A549 (cell line): ENCODE data around the gene MBD1. TPM values are rescaled to one million over a fixed set of nuclear protein-coding genes. Genes with fewer than 3 reads are reported as not detected.

Experiments
- ATAC-seq, 2 experiments: fragments of 200-7000 bp in 1 of 2; fragments of >200 bp in 1 of 2; cut with Nextera tagmentation in 1 of 2; cut with Tn5 transposase in 1 of 2; 3 replicates each; pipeline versions ENCODE4 v1.8.0 to v1.9.1; 2018 to 2020; ENCODE audit warnings: mild to moderate bottlenecking in 1 of 2, moderate library complexity in 1 of 2
- CTCF ChIA-PET: fragments of 300-600 bp; sonication (Branson Sonifier 250); formaldehyde crosslinking; extraction: SDS; loops from one replicate; lab custom pipeline; 2021; ENCODE audit warnings: antibody characterized with exemption, inconsistent platforms; lab: Yijun Ruan, JAX
- POLR2A ChIA-PET: fragments of 350-600 bp; formaldehyde crosslinking; extraction: SDS; loops from one replicate; lab custom pipeline; 2021; ENCODE audit warnings: antibody characterized with exemption, inconsistent platforms; lab: Yijun Ruan, JAX
- DNase-seq, 2 experiments: peaks; one replicate each; pipeline versions ENCODE4 v3.0.0 to v3.0.0-alpha.2; 2011 to 2016; ENCODE audit warnings: low read depth in 1 of 2, low spot score in 1 of 2
- FAIRE-seq: peaks from 2 replicates; lab custom pipeline; 2011; peaks lifted over from hg19 to GRCh38; lab: Jason Lieb, UNC
- H3K27ac ChIP-seq, 2 experiments: fragments of >200 bp; sonication (Bioruptor Twin); formaldehyde crosslinking; 3 replicates each; pipeline ENCODE4 v1.5.1; 2016 to 2017
- H3K4me1 ChIP-seq: fragments of >200 bp; sonication (Bioruptor Twin); formaldehyde crosslinking; 3 replicates; pipeline ENCODE4 v1.6.1; 2016
- H3K4me2 ChIP-seq: fragments of >200 bp; sonication (Bioruptor Twin); formaldehyde crosslinking; 3 replicates; pipeline ENCODE4 v1.6.1; 2016
- H3K4me3 ChIP-seq: fragments of >200 bp; sonication (Bioruptor Twin); formaldehyde crosslinking; 3 replicates; pipeline ENCODE4 v1.5.1; 2016
- H3K9me3 ChIP-seq: fragments of >200 bp; sonication (Bioruptor Twin); formaldehyde crosslinking; 3 replicates; pipeline ENCODE4 v1.6.1; 2016
- BCL3 ChIP-seq: fragments of >200 bp; sonication (Bioruptor Twin); formaldehyde crosslinking; IDR thresholded peaks from 3 replicates; pipeline ENCODE4 v1.6.1; 2016
- CHD2 ChIP-seq: fragments of 150-350 bp; IDR thresholded peaks from 2 replicates; pipeline ENCODE4 v1.6.1; 2014; ENCODE audit warnings: low read length; ENCODE audit not compliant: partially characterized antibody
- ESRRA ChIP-seq: fragments of 150-350 bp; IDR thresholded peaks from 2 replicates; pipeline ENCODE4 v1.6.1; 2014; ENCODE audit warnings: mild to moderate bottlenecking, low read length, borderline replicate concordance
- GATA3 ChIP-seq: IDR thresholded peaks from 2 replicates; pipeline ENCODE4 v1.6.1; 2012; ENCODE audit warnings: borderline replicate concordance
- HMGXB4 ChIP-seq: fragments of 250-450 bp; sonication (Bioruptor Pico); IDR thresholded peaks from 2 replicates; pipeline ENCODE4 v1.5.0; 2021; ENCODE audit warnings: mild to moderate bottlenecking, moderate library complexity, borderline replicate concordance
- KDM1A ChIP-seq: fragments of 200-600 bp; sonication (generic); IDR thresholded peaks from 2 replicates; pipeline ENCODE4 v1.6.1; 2016; ENCODE audit warnings: low read depth, mild to moderate bottlenecking
- MAFK ChIP-seq: fragments of 450-650 bp; IDR thresholded peaks from 2 replicates; pipeline ENCODE4 v1.6.1; 2014; ENCODE audit not compliant: partially characterized antibody
- MAZ ChIP-seq: fragments of 150-350 bp; IDR thresholded peaks from 2 replicates; pipeline ENCODE4 v1.6.1; 2014; ENCODE audit warnings: antibody characterized with exemption, low read depth, low read length, borderline replicate concordance
- NFE2L2 ChIP-seq: fragments of 150-350 bp; conservative IDR thresholded peaks from 2 replicates; pipeline ENCODE4 v1.6.1; 2014; ENCODE audit warnings: low read length
- POLR2A ChIP-seq: IDR thresholded peaks from 2 replicates; pipeline ENCODE4 v1.6.1; 2012; ENCODE audit warnings: mild to moderate bottlenecking, low read length
- RAD21 ChIP-seq, 2 experiments: fragments of >200 bp in 1 of 2; sonication (Bioruptor Twin) in 1 of 2; formaldehyde crosslinking in 1 of 2; IDR thresholded peaks in 1 of 2; conservative IDR thresholded peaks in 1 of 2; 2 replicates in 1 of 2; 3 replicates in 1 of 2; pipeline ENCODE4 v1.6.1; 2012 to 2018; ENCODE audit warnings: inconsistent platforms in 1 of 2
- RARB ChIP-seq: fragments of 250-450 bp; sonication (Bioruptor Pico); IDR thresholded peaks from 2 replicates; pipeline ENCODE4 v1.8.0; 2021; ENCODE audit warnings: mild to moderate bottlenecking, moderate library complexity
- REST ChIP-seq: fragments of 200-600 bp; sonication (generic); IDR thresholded peaks from 2 replicates; pipeline ENCODE4 v1.6.1; 2016; ENCODE audit warnings: antibody characterized with exemption, mild to moderate bottlenecking, moderate library complexity
- RFX5 ChIP-seq: fragments of 450-650 bp; IDR thresholded peaks from 2 replicates; pipeline ENCODE4 v1.7.1; 2014; ENCODE audit warnings: antibody characterized with exemption, mild to moderate bottlenecking, moderate library complexity
- ZSCAN20 ChIP-seq: fragments of 250-450 bp; sonication (Bioruptor Pico); IDR thresholded peaks from 2 replicates; pipeline ENCODE4 v1.8.0; 2022; ENCODE audit warnings: mild to moderate bottlenecking, moderate library complexity
- WGBS: methylation state at CpG from one replicate; pipeline ENCODE4 v1.1.6; 2017; ENCODE audit errors: missing lambda C conversion rate; 5-methylcytosine and 5-hydroxymethylcytosine counted together
- polyA plus RNA-seq, 4 experiments: library from polyadenylated mRNA; depleted of rRNA in 3 of 4; stranded (reverse); fragments of >200 nt; fragmentation: RNase III in 1 of 4; extraction: RNeasy Plus Mini Kit Qiagen cat#74134 plus additional on column Dnase treatment in 1 of 4; gene quantifications; 2 replicates in 3 of 4; 3 replicates in 1 of 4; pipeline ENCODE4 v1.2.3, GENCODE V29; 2011 to 2017

MBD1 gene
- polyA plus RNA-seq, 2 of the 4 experiments (the other 2 are of a cell fraction): 27.9 to 28.6 TPM

GRCh38 chr18:50280707-50281294, 522 bp downstream of the MBD1 start:
- no peaks in the 10 kb centered on the region for H3K9me3 ChIP-seq
- ATAC-seq: no peak
- TF ChIP-seq RARB (CRISPR knock-in tag) (no peak), KDM1A (no peak), NFE2L2 (no peak), MAFK (no peak), RFX5 (no peak), GATA3 (no peak)
- no peak for FAIRE-seq
- H3K4me2 ChIP-seq: peak overlapping the region; percentile 90
- POLR2A ChIA-PET: interaction anchor here (1.2 to 1.5 kb wide), 3 partner anchors 14 to 94 kb away, joined by 5 to 14 read pairs (median 10); partner anchors contain the start of genes CFAP53 and SKA1
- WGBS: under 1% methylated on average over 16 of the region's 16 CpGs
- no peak for DNase-seq
- H3K4me1 ChIP-seq: peaks cover 26% of the 10 kb centered on the region; the same call in 2 of the 3 replicates
- peak overlapping the region; percentile 87 for H3K4me3 ChIP-seq
- peak overlapping the region; percentile 92 to 95 for H3K27ac ChIP-seq
- CTCF ChIA-PET: interaction anchor here (1.2 to 1.4 kb wide), 2 partner anchors 9 to 12 kb away, joined by 5 read pairs; no protein-coding TSS in a partner anchor

- no peak for ATAC-seq
- POLR2A ChIA-PET: no interaction called here
Observed at GRCh38 chr18:50279752-50280151, 1.6 kb downstream of the MBD1 start.

More at GRCh38 chr18:50279752-50280151, 1.6 kb downstream of the MBD1 start:
- no peaks in the 10 kb centered on the region for H3K9me3 ChIP-seq
- H3K4me3 ChIP-seq: no peak overlapping the region
- H3K4me2 ChIP-seq: peak overlapping the region; percentile 90
- WGBS: 75% methylated on average over 2 of the region's 7 CpGs
- H3K4me1 ChIP-seq: peaks cover 26% of the 10 kb centered on the region; the same call in 2 of the 3 replicates
- DNase-seq: no peak
- TF ChIP-seq MAZ: no peak
- TF ChIP-seq POLR2A: no peak
- TF ChIP-seq HMGXB4: no peak
- no peak for TF ChIP-seq BCL3
- no peak for TF ChIP-seq CHD2
- TF ChIP-seq ZSCAN20: no peak
- TF ChIP-seq MAFK: no peak
- TF ChIP-seq ESRRA: no peak
- no peak for TF ChIP-seq REST
- TF ChIP-seq RAD21 (conservative IDR thresholded peaks at IDR 0.05 in 1 of 2, IDR thresholded peaks at IDR 0.05 in 1 of 2): no peak
- FAIRE-seq: no peak
- CTCF ChIA-PET: interaction anchor here (0.6 to 1.2 kb wide), 2 partner anchors 12 to 77 kb away, joined by 3 read pairs; no protein-coding TSS in a partner anchor
- H3K27ac ChIP-seq: no peak overlapping the region
